ENCODE data around the gene TUBGCP6. TPM values are rescaled to one million over a fixed set of nuclear protein-coding genes. Genes with fewer than 3 reads are reported as not detected.

TUBGCP6 gene
- polyA plus RNA-seq, 3 donors: 3.7 to 72.8 (median 4.3) TPM

DNA sequence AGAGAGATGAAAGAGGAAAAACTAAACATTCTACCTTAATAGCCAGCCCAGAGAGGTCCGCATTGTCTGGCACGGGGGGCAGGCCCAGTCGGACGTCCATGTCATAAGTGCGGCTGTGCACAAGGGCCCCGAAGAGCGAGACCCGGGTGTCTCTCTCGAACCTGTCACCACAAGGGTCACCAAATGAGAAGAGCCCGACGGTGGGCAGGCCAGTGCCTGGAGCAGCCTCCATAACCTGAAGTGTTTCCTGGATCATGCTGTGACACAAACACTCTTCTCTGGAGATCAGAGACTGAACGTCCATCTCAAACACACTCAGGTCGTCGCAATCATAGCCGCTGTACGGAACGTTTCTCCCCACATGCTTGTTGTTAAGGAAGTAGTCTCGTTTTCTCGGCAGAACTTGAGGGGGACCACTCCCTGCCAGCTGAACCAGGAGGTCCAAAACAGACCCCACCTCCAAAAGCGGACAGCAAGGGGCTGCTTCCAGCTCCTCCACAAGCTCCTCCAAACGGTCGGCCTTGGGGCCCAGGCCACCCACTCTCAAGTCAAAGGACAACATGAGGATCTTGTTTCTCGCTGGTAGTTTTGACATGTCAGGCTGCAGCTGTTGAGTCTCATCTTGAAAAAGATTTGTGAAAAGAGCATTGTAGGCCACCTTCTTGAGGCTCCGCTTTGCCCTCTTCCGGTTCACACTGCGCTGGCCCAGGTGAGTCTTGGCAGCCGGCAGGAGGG is 971 bp downstream of the TUBGCP6 start:
- Histone ChIP-seq H2AFZ (ENCODE audit: insufficient read depth, low read depth, low read length, poor library complexity, severe bottlenecking) (peak overlapping the region; percentile 97), H3K9ac (ENCODE audit: insufficient read depth, low read length, poor library complexity, severe bottlenecking) (peak overlapping the region; percentile 90), H3K9me3 (replicated peaks in 1 of 2; ENCODE audit: control insufficient read depth in 1 of 2, insufficient read depth in 1 of 2, low read length in 2 of 2) (no peaks in the 10 kb centered on the region), H3K4me2 (replicated peaks; ENCODE audit: extremely low read depth, low read length, poor library complexity, severe bottlenecking) (peak overlapping the region; percentile 95), H3K79me2 (ENCODE audit: insufficient read depth, low read length) (peaks cover 75% of the 10 kb centered on the region), H4K20me1 (ENCODE audit: insufficient read depth, low read length) (peaks cover 18% of the 10 kb centered on the region), H3K4me3 (replicated peaks in 1 of 3; ENCODE audit: low read depth in 2 of 3, low read length in 3 of 3) (peak overlapping the region; percentile 77 to 99 (median 98)), H3K27ac (ENCODE audit: low read depth in 1 of 2, low read length in 2 of 2) (peak overlapping the region; percentile 87 to 96), H3K27me3 (ENCODE audit: control insufficient read depth in 2 of 2, insufficient read depth in 2 of 2, low read length in 2 of 2) (no peaks in the 10 kb centered on the region), H3K36me3 (replicated peaks in 1 of 2; ENCODE audit: control insufficient read depth in 1 of 2, insufficient read depth in 2 of 2, low read length in 2 of 2) (peaks cover 23 to 46% of the 10 kb centered on the region in 2 donors), H3K4me1 (ENCODE audit: control insufficient read depth in 1 of 2, insufficient read depth in 2 of 2, low read length in 2 of 2) (peaks cover 50 to 57% of the 10 kb centered on the region in 2 donors)
- Mint-ChIP-seq H3K9me3 (peaks cover 0 to 2% (median 0%) of the 10 kb centered on the region in 7 donors), H3K27me3 (ENCODE audit: low read depth in 3 of 3) (no peaks in the 10 kb centered on the region), H3K4me1 (peaks cover 45% of the 10 kb centered on the region), H3K36me3 (peaks cover 18 to 35% of the 10 kb centered on the region in 2 donors), H3K27ac (peak overlapping the region; percentile 97 to 100 (median 99)), H3K4me3 (peak overlapping the region; percentile 96 to 98)
- TF ChIP-seq, protein P1, sequence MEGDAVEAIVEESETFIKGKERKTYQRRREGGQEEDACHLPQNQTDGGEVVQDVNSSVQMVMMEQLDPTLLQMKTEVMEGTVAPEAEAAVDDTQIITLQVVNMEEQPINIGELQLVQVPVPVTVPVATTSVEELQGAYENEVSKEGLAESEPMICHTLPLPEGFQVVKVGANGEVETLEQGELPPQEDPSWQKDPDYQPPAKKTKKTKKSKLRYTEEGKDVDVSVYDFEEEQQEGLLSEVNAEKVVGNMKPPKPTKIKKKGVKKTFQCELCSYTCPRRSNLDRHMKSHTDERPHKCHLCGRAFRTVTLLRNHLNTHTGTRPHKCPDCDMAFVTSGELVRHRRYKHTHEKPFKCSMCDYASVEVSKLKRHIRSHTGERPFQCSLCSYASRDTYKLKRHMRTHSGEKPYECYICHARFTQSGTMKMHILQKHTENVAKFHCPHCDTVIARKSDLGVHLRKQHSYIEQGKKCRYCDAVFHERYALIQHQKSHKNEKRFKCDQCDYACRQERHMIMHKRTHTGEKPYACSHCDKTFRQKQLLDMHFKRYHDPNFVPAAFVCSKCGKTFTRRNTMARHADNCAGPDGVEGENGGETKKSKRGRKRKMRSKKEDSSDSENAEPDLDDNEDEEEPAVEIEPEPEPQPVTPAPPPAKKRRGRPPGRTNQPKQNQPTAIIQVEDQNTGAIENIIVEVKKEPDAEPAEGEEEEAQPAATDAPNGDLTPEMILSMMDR (IDR thresholded peaks at IDR 0.05): no peak
- intact Hi-C loops (cut with micrococcal nuclease): loop anchor here in 1 of 2 donors (2.0 kb wide), 1 partner anchor 99 kb away; the partner anchor contains the start of gene PPP6R2
- DNase-seq: no peak
- WGBS (ENCODE audit: insufficient coverage): 29% methylated on average over 22 of the region's 27 CpGs

DNA sequence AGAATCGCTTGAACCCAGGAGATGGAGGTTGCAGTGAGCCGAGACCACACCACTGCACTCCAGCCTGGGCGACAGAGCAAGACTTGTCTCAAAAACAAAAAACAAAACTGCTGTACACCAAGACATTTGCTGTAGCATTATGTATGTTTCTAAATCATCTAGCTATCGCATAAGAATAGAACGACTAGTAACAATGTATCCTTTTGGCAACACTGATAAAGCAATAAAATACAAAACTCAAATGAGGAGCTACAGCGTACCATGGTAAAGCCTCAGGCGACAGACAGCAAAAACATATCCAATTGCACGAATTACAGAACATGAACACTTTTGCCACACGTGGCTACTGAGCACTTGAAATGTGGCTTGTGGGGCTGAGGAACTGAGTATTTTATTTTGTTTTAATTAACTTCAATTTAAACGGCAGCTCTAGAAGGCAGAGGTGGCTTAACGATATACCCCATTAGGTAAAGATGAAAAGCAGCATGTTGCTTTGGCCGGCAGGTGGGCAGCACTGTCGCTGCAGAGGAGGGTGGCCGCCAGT is 2.3 kb downstream of the TUBGCP6 start:
- no peaks in the 10 kb centered on the region for H3K27me3 Mint-ChIP-seq (ENCODE audit: low read depth in 3 of 3)
- 100% methylated on average over 2 of the region's 14 CpGs for WGBS (ENCODE audit: insufficient coverage)
- Histone ChIP-seq H3K9me3 (replicated peaks in 1 of 2; ENCODE audit: control insufficient read depth in 1 of 2, insufficient read depth in 1 of 2, low read length in 2 of 2) (no peaks in the 10 kb centered on the region), H3K79me2 (ENCODE audit: insufficient read depth, low read length) (peaks cover 74% of the 10 kb centered on the region), H3K9ac (ENCODE audit: insufficient read depth, low read length, poor library complexity, severe bottlenecking) (peak overlapping the region; percentile 1), H3K4me1 (ENCODE audit: control insufficient read depth in 1 of 2, insufficient read depth in 2 of 2, low read length in 2 of 2) (peaks cover 43 to 49% of the 10 kb centered on the region in 2 donors), H2AFZ (ENCODE audit: insufficient read depth, low read depth, low read length, poor library complexity, severe bottlenecking) (no peak overlapping the region), H3K27me3 (ENCODE audit: control insufficient read depth in 2 of 2, insufficient read depth in 2 of 2, low read length in 2 of 2) (no peaks in the 10 kb centered on the region), H3K27ac (ENCODE audit: low read depth in 1 of 2, low read length in 2 of 2) (no peak overlapping the region), H3K4me3 (replicated peaks in 1 of 3; ENCODE audit: low read depth in 2 of 3, low read length in 3 of 3) (peak overlapping the region in 1 of 3 experiments; percentile 98), H3K4me2 (replicated peaks; ENCODE audit: extremely low read depth, low read length, poor library complexity, severe bottlenecking) (peak overlapping the region; percentile 44), H4K20me1 (ENCODE audit: insufficient read depth, low read length) (peaks cover 20% of the 10 kb centered on the region), H3K36me3 (replicated peaks in 1 of 2; ENCODE audit: control insufficient read depth in 1 of 2, insufficient read depth in 2 of 2, low read length in 2 of 2) (peaks cover 19 to 35% of the 10 kb centered on the region in 2 donors)
- H3K27ac Mint-ChIP-seq: peak overlapping the region in 2 of 7 donors; percentile 40 to 54
- TF ChIP-seq, protein P1 (IDR thresholded peaks at IDR 0.05): no peak
- H3K36me3 Mint-ChIP-seq: peaks cover 24 to 42% of the 10 kb centered on the region in 2 donors
- peaks cover 43% of the 10 kb centered on the region for H3K4me1 Mint-ChIP-seq
- H3K4me3 Mint-ChIP-seq: peak overlapping the region in 1 of 2 donors; percentile 0
- H3K9me3 Mint-ChIP-seq: peaks cover 0 to 2% (median 0%) of the 10 kb centered on the region in 7 donors
- DNase-seq: no peak
- intact Hi-C loops (cut with micrococcal nuclease): no loop called here

Measured in CD14-positive monocyte (primary cell).